Left ventricle myocardium superior (tissue), 1 donor: ENCODE measurements around the gene CALHM3. TPM values are rescaled to one million over a fixed set of nuclear protein-coding genes. Genes with fewer than 3 reads are reported as not detected.
A peak's percentile ranks its signal among the peaks of the same experiment; 100 is the strongest.
"Not testable (repeated sequence)": the region's sequence is repeated elsewhere in the genome, so short reads cannot be mapped to it uniquely, and the experiment has no call there.

Source experiments
- ATAC-seq: fragments of 200-7000 bp; cut with Tn5 transposase; one replicate; pipeline ENCODE4 v1.9.1; 2020; ENCODE audit warnings: mild to moderate bottlenecking, moderate library complexity
- DNase-seq: peaks from one replicate; pipeline ENCODE4 v3.0.0-alpha.2; 2020
- intact Hi-C: fragments of 100-400 bp; cut with micrococcal nuclease; formaldehyde crosslinking; loops from one replicate; pipeline ENCODE4 v1.11.0; 2022
- long read RNA-seq: library from polyadenylated mRNA; unstranded; transcript quantifications from one replicate; pipeline ENCODE4 v2.0.0, GENCODE V29; 2021
- total RNA-seq: library from RNA; stranded (reverse); fragmentation: NEBNext Ultra II Directional; extraction: Animal tissue kit (Norgen Biotek cat#: 25700); gene quantifications from one replicate; pipeline ENCODE4 v1.2.1, GENCODE V29; 2021
- donor health status: DM: no; HTN: yes; CAD: no; lungs with severe emphysema.

The CALHM3 gene
- total RNA-seq = not detected
- long read RNA-seq = 0 reads

- ATAC-seq (no peak), DNase-seq (no peak)
- intact Hi-C loops = no loop called here
These were observed at the start of gene CALHM3 for GRCh38 chr10:103479135-103479534. Gene CALHM3 (minus strand): TSS chr10:103479240. CDS start chr10:103479032, 208 bp downstream.

GRCh38 chr10:103528549-103528948, 49.5 kb upstream of the CALHM3 start:
- ATAC-seq = no peak
- DNase-seq = no peak
- intact Hi-C loops = no loop called here

- ATAC-seq, DNase-seq, intact Hi-C loops: not testable (repeated sequence)
These were observed 48.4 kb upstream of the CALHM3 start for GRCh38 chr10:103527476-103527875.

GRCh38 chr10:103525901-103526300, 46.9 kb upstream of the CALHM3 start:
- DNase-seq = no peak
- no peak for ATAC-seq
- intact Hi-C loops = no loop called here

- intact Hi-C loops = no loop called here
- DNase-seq (no peak), ATAC-seq (no peak)
These were observed 44.6 kb upstream of the CALHM3 start for GRCh38 chr10:103523683-103524082.

GRCh38 chr10:103522006-103522405, 43.0 kb upstream of the CALHM3 start:
- DNase-seq, intact Hi-C loops, ATAC-seq: not testable (repeated sequence)

GRCh38 chr10:103519798-103520197, 40.8 kb upstream of the CALHM3 start:
- DNase-seq = no peak
- intact Hi-C loops = no loop called here
- ATAC-seq = no peak

- ATAC-seq = no peak
- intact Hi-C loops = no loop called here
- DNase-seq = no peak
These were observed 38.4 kb upstream of the CALHM3 start for GRCh38 chr10:103517234-103518085.

GRCh38 chr10:103514244-103514643, 35.2 kb upstream of the CALHM3 start:
- no peak for DNase-seq
- no peak for ATAC-seq
- intact Hi-C loops = no loop called here

- intact Hi-C loops = no loop called here
- ATAC-seq = no peak
- DNase-seq = no peak
These were observed 34.5 kb upstream of the CALHM3 start for GRCh38 chr10:103513380-103514060.

- ATAC-seq = no peak
- intact Hi-C loops = no loop called here
These were observed 33.7 kb upstream of the CALHM3 start for GRCh38 chr10:103512591-103513379.

GRCh38 chr10:103512166-103512565, 33.1 kb upstream of the CALHM3 start:
- no peak for DNase-seq
- intact Hi-C loops = no loop called here
- ATAC-seq = no peak

More at GRCh38 chr10:103512591-103513379, 33.7 kb upstream of the CALHM3 start:
- DNase-seq = no peak

- intact Hi-C loops = no loop called here
- ATAC-seq (no peak), DNase-seq (no peak)
These were observed 32.0 kb upstream of the CALHM3 start for GRCh38 chr10:103510791-103511752.

GRCh38 chr10:103510046-103510685, 31.1 kb upstream of the CALHM3 start:
- no peak for DNase-seq
- intact Hi-C loops = no loop called here
- no peak for ATAC-seq

- intact Hi-C loops = no loop called here
- DNase-seq (no peak), ATAC-seq (no peak)
These were observed 28.5 kb upstream of the CALHM3 start for GRCh38 chr10:103507235-103508191.

- no peak for ATAC-seq
- DNase-seq = no peak
- intact Hi-C loops = no loop called here
These were observed 27.0 kb upstream of the CALHM3 start for GRCh38 chr10:103506061-103506460.

GRCh38 chr10:103504181-103504783, 25.2 kb upstream of the CALHM3 start:
- intact Hi-C loops = no loop called here
- no peak for DNase-seq
- peak; percentile 73 for ATAC-seq
